K562 (cell line): ENCODE data around the gene ZNF197. TPM values are rescaled to one million over a fixed set of nuclear protein-coding genes. Genes with fewer than 3 reads are reported as not detected.

Source experiments
- ARID1B ChIP-seq: fragments of 450-650 bp; IDR thresholded peaks from 2 replicates; pipeline ENCODE4 v1.6.1; 2016; ENCODE audit warnings: antibody characterized with exemption, mild to moderate bottlenecking, inconsistent platforms
- BMI1 ChIP-seq: fragments of 150-350 bp; IDR thresholded peaks from 2 replicates; pipeline ENCODE4 v1.6.1; 2014; ENCODE audit warnings: low read length
- C11orf30 ChIP-seq: fragments of 450-650 bp; IDR thresholded peaks from 2 replicates; pipeline ENCODE4 v1.6.1; 2016; ENCODE audit warnings: low read depth, mild to moderate bottlenecking
- CBFA2T2 ChIP-seq: fragments of 450-650 bp; conservative IDR thresholded peaks from 2 replicates; pipeline ENCODE4 v1.6.1; 2017; ENCODE audit warnings: mild to moderate bottlenecking
- CBX1 ChIP-seq: sonication (generic); IDR thresholded peaks from 2 replicates; pipeline ENCODE4 v1.6.1; 2016; ENCODE audit warnings: antibody characterized with exemption, low read depth, mild to moderate bottlenecking
- CHAMP1 ChIP-seq: fragments of 450-650 bp; IDR thresholded peaks from 2 replicates; pipeline ENCODE4 v1.6.1; 2016; ENCODE audit warnings: mild to moderate bottlenecking
- CREM ChIP-seq: IDR thresholded peaks from 2 replicates; pipeline ENCODE4 v1.6.1; 2014; ENCODE audit warnings: antibody characterized with exemption, low read depth
- ELF2 ChIP-seq: fragments of 250-450 bp; sonication (Bioruptor Pico); IDR thresholded peaks from 2 replicates; pipeline ENCODE4 v1.5.0; 2021; ENCODE audit warnings: mild to moderate bottlenecking
- EP400 ChIP-seq: fragments of 450-650 bp; IDR thresholded peaks from 2 replicates; pipeline ENCODE4 v1.6.1; 2017; ENCODE audit warnings: antibody characterized with exemption, mild to moderate bottlenecking, moderate library complexity
- ETV5 ChIP-seq: sonication (generic); formaldehyde crosslinking; IDR thresholded peaks from 2 replicates; pipeline ENCODE4 v1.4.0; 2020; ENCODE audit warnings: low read depth, mild to moderate bottlenecking, missing genetic modification reagents
- FOXK2 ChIP-seq, 2 experiments: fragments of 450-650 bp; IDR thresholded peaks in 1 of 2; conservative IDR thresholded peaks in 1 of 2; 2 replicates each; pipeline ENCODE4 v1.6.1; 2016; ENCODE audit warnings: low read depth in 2 of 2, mild to moderate bottlenecking in 1 of 2
- HMGN3 ChIP-seq: IDR thresholded peaks from 2 replicates; pipeline ENCODE4 v1.6.1; 2011; ENCODE audit warnings: borderline replicate concordance, low read depth, mild to moderate bottlenecking, mixed read lengths, low read length; ENCODE audit not compliant: insufficient read length; ENCODE audit errors: extremely low read depth
- NCOA1 ChIP-seq: fragments of 450-650 bp; IDR thresholded peaks from 2 replicates; pipeline ENCODE4 v1.6.1; 2016; ENCODE audit warnings: low read depth
- NFE2 ChIP-seq: IDR thresholded peaks from 2 replicates; pipeline ENCODE4 v1.6.1; 2014; ENCODE audit warnings: antibody characterized with exemption, low read depth
- NONO ChIP-seq, 2 experiments: fragments of 200-400 bp in 1 of 2; fragments of 450-650 bp in 1 of 2; formaldehyde crosslinking in 1 of 2; IDR thresholded peaks; 2 replicates each; pipeline ENCODE4 v1.6.1; 2017; ENCODE audit warnings: low read depth in 2 of 2, mild to moderate bottlenecking in 2 of 2, moderate library complexity in 2 of 2, low read length in 1 of 2
- NR4A1 ChIP-seq, 2 experiments: fragments of 250-450 bp in 1 of 2; fragments of 450-650 bp in 1 of 2; sonication (Bioruptor Pico) in 1 of 2; IDR thresholded peaks; 2 replicates each; pipeline versions ENCODE4 v1.4.0 to v1.6.1; 2016 to 2020; ENCODE audit warnings: mild to moderate bottlenecking in 2 of 2, missing compliant biosample characterization in 1 of 2, missing genetic modification characterization in 1 of 2, moderate library complexity in 1 of 2
- PREB ChIP-seq: sonication (generic); formaldehyde crosslinking; IDR thresholded peaks from 2 replicates; pipeline ENCODE4 v1.8.1; 2023; ENCODE audit warnings: mild to moderate bottlenecking, missing genetic modification reagents
- SOX6 ChIP-seq: fragments of 450-650 bp; IDR thresholded peaks from 2 replicates; pipeline ENCODE4 v1.6.1; 2014; ENCODE audit warnings: mild to moderate bottlenecking
- TBL1XR1 ChIP-seq, 2 experiments: IDR thresholded peaks; 2 replicates each; pipeline ENCODE4 v1.6.1; 2012; ENCODE audit warnings: improper control_type of control experiment in 2 of 2, low read length in 2 of 2, mild to moderate bottlenecking in 1 of 2
- TBP ChIP-seq: optimal IDR thresholded peaks from 2 replicates; pipeline ENCODE3; 2011; ENCODE audit warnings: low read depth, low read length, improper control_type of control experiment
- XRCC5 ChIP-seq: fragments of 200-400 bp; formaldehyde crosslinking; IDR thresholded peaks from 2 replicates; pipeline ENCODE4 v1.6.1; 2017; ENCODE audit warnings: low read depth, mild to moderate bottlenecking, low read length
- ZEB2 ChIP-seq: fragments of 450-650 bp; IDR thresholded peaks from 2 replicates; pipeline ENCODE4 v1.6.1; 2016
- ZNF175 ChIP-seq: fragments of 200-800 bp; sonication (Bioruptor generic); IDR thresholded peaks from 2 replicates; pipeline ENCODE4 v1.6.1; 2016; ENCODE audit warnings: low read depth, mild to moderate bottlenecking, missing genetic modification characterization, missing compliant biosample characterization
- ZNF23 ChIP-seq: fragments of 250-450 bp; sonication (Bioruptor Pico); IDR thresholded peaks from 2 replicates; pipeline ENCODE4 v1.4.0; 2020; ENCODE audit warnings: mild to moderate bottlenecking
- polyA plus RNA-seq, 8 experiments: library from polyadenylated mRNA; depleted of rRNA in 4 of 8; stranded (reverse) in 5 of 8; unstranded in 3 of 8; fragments of >200 nt; fragmentation: Nextera tagmentation in 2 of 8; fragmentation: Illumina TruSeq in 1 of 8; extraction: Ambion mirVana in 2 of 8; extraction: Trizol in 1 of 8; gene quantifications; 2 replicates each; pipeline versions ENCODE4 v1.2.1 to v1.2.3, GENCODE V29; 2011 to 2014; ENCODE audit warnings: inconsistent platforms in 1 of 8, missing spikeins in 1 of 8
- total RNA-seq, 7 experiments: library from RNA; depleted of rRNA in 6 of 7; stranded (reverse); fragments of >200 nt in 6 of 7; fragmentation: Illumina TruSeq in 2 of 7; extraction: Trizol in 2 of 7; gene quantifications; 2 replicates each; pipeline versions ENCODE4 v1.2.1 to v1.2.3, GENCODE V29; 2011 to 2021; ENCODE audit warnings: low replicate concordance in 1 of 7
- TF ChIP-seq, protein P1 (sequence below): sonication (generic); formaldehyde crosslinking; IDR thresholded peaks from 2 replicates; pipeline ENCODE4 v1.8.1; 2022; ENCODE audit warnings: missing genetic modification reagents

ZNF197 gene
- total and polyA plus RNA-seq, 9 of the 15 experiments (the other 6 are each of a cell fraction or from before 2014, with no cell fraction given): 3.5 to 19.1 (median 13.7) TPM

GRCh38 chr3:44624749-44625480 lies at the start of gene ZNF197 (continued):
- TF ChIP-seq, protein P1, sequence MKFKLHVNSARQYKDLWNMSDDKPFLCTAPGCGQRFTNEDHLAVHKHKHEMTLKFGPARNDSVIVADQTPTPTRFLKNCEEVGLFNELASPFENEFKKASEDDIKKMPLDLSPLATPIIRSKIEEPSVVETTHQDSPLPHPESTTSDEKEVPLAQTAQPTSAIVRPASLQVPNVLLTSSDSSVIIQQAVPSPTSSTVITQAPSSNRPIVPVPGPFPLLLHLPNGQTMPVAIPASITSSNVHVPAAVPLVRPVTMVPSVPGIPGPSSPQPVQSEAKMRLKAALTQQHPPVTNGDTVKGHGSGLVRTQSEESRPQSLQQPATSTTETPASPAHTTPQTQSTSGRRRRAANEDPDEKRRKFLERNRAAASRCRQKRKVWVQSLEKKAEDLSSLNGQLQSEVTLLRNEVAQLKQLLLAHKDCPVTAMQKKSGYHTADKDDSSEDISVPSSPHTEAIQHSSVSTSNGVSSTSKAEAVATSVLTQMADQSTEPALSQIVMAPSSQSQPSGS (CRISPR knock-in tag): no peak
- TF ChIP-seq NCOA1 (peak; percentile 79), C11orf30 (peak; percentile 85), TBL1XR1 (IDR thresholded peaks at IDR 0.05; ENCODE audit: low read length in 2 of 2) (peak in 1 of 2 experiments; percentile 9; a peak in 1 of 4 replicates), EP400 (peak; percentile 84), NR4A1 (CRISPR knock-in tag; IDR thresholded peaks at IDR 0.05) (0 out of 2 replicates have a peak, but pooled peaks have one; percentile 8), NR4A1 (tag; IDR thresholded peaks at IDR 0.05) (no peak), NONO (IDR thresholded peaks at IDR 0.05; ENCODE audit: low read depth in 2 of 2, low read length in 1 of 2) (peak; percentile 13 to 51; a peak in 1 of 4 replicates), FOXK2 (conservative IDR thresholded peaks at IDR 0.05 in 1 of 2, IDR thresholded peaks at IDR 0.05 in 1 of 2; ENCODE audit: low read depth in 2 of 2) (peak in 1 of 2 experiments; percentile 55; a peak in 1 of 4 replicates), TBP (peak; percentile 82), ZNF175 (CRISPR knock-in tag) (peak; percentile 82; the same call in 1 of the 2 replicates), PREB (CRISPR knock-in tag) (no peak), CBFA2T2 (no peak), CHAMP1 (peak; percentile 59), CREM (peak; percentile 90), HMGN3 (peak; percentile 79), ZEB2 (0 out of 2 replicates have a peak, but pooled peaks have one; percentile 71), ETV5 (CRISPR knock-in tag) (peak; percentile 89), ZNF23 (no peak), ELF2 (CRISPR knock-in tag) (peak; percentile 83), BMI1 (no peak), NFE2 (peak; percentile 30; the same call in 1 of the 2 replicates), XRCC5 (peak; percentile 82), CBX1 (peak; percentile 60; the same call in 1 of the 2 replicates), SOX6 (peak; percentile 77), ARID1B (0 out of 2 replicates have a peak, but pooled peaks have one; percentile 16)
